Neural progenitor cell (in vitro differentiated cells): ENCODE measurements around the gene PRDX5. TPM values are rescaled to one million over a fixed set of nuclear protein-coding genes. Genes with fewer than 3 reads are reported as not detected.

ENCODE experiments used
- DNase-seq: peaks from one replicate; pipeline ENCODE4 v3.0.0-alpha.2; 2016; ENCODE audit warnings: low spot score
- H2AFZ ChIP-seq: fragments of 200-600 bp; sonication (generic); replicated peaks from 2 replicates; pipeline ENCODE4 v1.6.1; 2016; ENCODE audit warnings: antibody characterized with exemption
- H3F3A ChIP-seq: fragments of 200-600 bp; sonication (generic); 2 replicates; pipeline ENCODE4 v1.6.1; 2016; ENCODE audit warnings: antibody characterized with exemption, low read depth
- H3K27ac ChIP-seq: fragments of 200-600 bp; sonication (generic); 2 replicates; pipeline ENCODE4 v1.5.1; 2016; ENCODE audit warnings: mild to moderate bottlenecking
- H3K27me3 ChIP-seq: fragments of 200-600 bp; sonication (generic); 2 replicates; pipeline ENCODE4 v1.6.1; 2016; ENCODE audit warnings: mild to moderate bottlenecking, moderate library complexity
- H3K36me3 ChIP-seq: fragments of 200-600 bp; sonication (generic); 2 replicates; pipeline ENCODE4 v1.5.1; 2016
- H3K4me1 ChIP-seq: fragments of 200-600 bp; sonication (generic); 2 replicates; pipeline ENCODE4 v1.6.1; 2016; ENCODE audit warnings: mixed run types
- H3K4me2 ChIP-seq: fragments of 200-600 bp; sonication (generic); 2 replicates; pipeline ENCODE4 v1.6.1; 2016
- H3K4me3 ChIP-seq: fragments of 200-600 bp; sonication (generic); 2 replicates; pipeline ENCODE4 v1.5.1; 2016
- H3K79me2 ChIP-seq: fragments of 200-600 bp; sonication (generic); 2 replicates; pipeline ENCODE4 v1.6.1; 2016; ENCODE audit warnings: low read depth
- H3K9ac ChIP-seq: fragments of 200-600 bp; sonication (generic); 2 replicates; pipeline ENCODE4 v1.6.1; 2016
- H3K9me3 ChIP-seq: fragments of 200-600 bp; sonication (generic); 2 replicates; pipeline ENCODE4 v1.5.1; 2016; ENCODE audit warnings: low read depth
- H4K20me1 ChIP-seq: fragments of 200-600 bp; sonication (generic); 2 replicates; pipeline ENCODE4 v1.6.1; 2016; ENCODE audit warnings: low read depth
- H3K27ac Mint-ChIP-seq: 3 replicates; pipeline ENCODE4 v1.8.0; 2021; ENCODE audit warnings: mixed read lengths
- H3K27me3 Mint-ChIP-seq: 2 replicates; pipeline ENCODE4 v1.8.0; 2022; ENCODE audit warnings: low read depth, mild to moderate bottlenecking, inconsistent platforms, moderate library complexity, mixed read lengths; ENCODE audit not compliant: insufficient read depth
- H3K36me3 Mint-ChIP-seq: 3 replicates; pipeline ENCODE4 v1.8.0; 2021; ENCODE audit warnings: mixed read lengths
- H3K4me1 Mint-ChIP-seq: 3 replicates; pipeline ENCODE4 v1.8.0; 2021; ENCODE audit warnings: mixed read lengths
- H3K4me3 Mint-ChIP-seq: 3 replicates; pipeline ENCODE4 v1.8.0; 2021; ENCODE audit warnings: mild to moderate bottlenecking, moderate library complexity, mixed read lengths
- H3K9me3 Mint-ChIP-seq: 3 replicates; pipeline ENCODE4 v1.8.0; 2020; ENCODE audit warnings: mixed read lengths
- CTCF ChIP-seq: fragments of 200-600 bp; sonication (generic); IDR thresholded peaks from 2 replicates; pipeline ENCODE4 v1.5.1; 2017; ENCODE audit warnings: antibody characterized with exemption, mild to moderate bottlenecking
- EZH2 ChIP-seq: fragments of 200-600 bp; sonication (generic); IDR thresholded peaks from 2 replicates; pipeline ENCODE4 v1.6.1; 2017; ENCODE audit warnings: antibody characterized with exemption, mild to moderate bottlenecking, moderate library complexity
- EZH2phosphoT487 ChIP-seq: fragments of 200-600 bp; sonication (generic); IDR thresholded peaks from 2 replicates; pipeline ENCODE4 v1.6.1; 2017; ENCODE audit warnings: antibody characterized with exemption
- total RNA-seq: library from RNA; depleted of rRNA; stranded (reverse); fragments of >200 nt; gene quantifications from 2 replicates; pipeline ENCODE4 v1.2.3, GENCODE V29; 2015; ENCODE audit warnings: low replicate concordance

PRDX5 gene
- total RNA-seq, 1 donor from 2014 or later: 111 TPM

GRCh38 chr11:64349404-64349803 is 31.5 kb downstream of the PRDX5 start:
- H3K9me3 ChIP-seq: no peaks in the 10 kb centered on the region
- H3K4me1 Mint-ChIP-seq: peaks cover 25% of the 10 kb centered on the region
- peaks cover 4% of the 10 kb centered on the region for H3K27me3 Mint-ChIP-seq
- DNase-seq: no peak
- peaks cover 3% of the 10 kb centered on the region for H3F3A ChIP-seq
- H3K27me3 ChIP-seq: no peaks in the 10 kb centered on the region
- H3K36me3 ChIP-seq: no peaks in the 10 kb centered on the region
- no peak overlapping the region for H3K9ac ChIP-seq
- no peaks in the 10 kb centered on the region for H3K36me3 Mint-ChIP-seq
- no peak overlapping the region for H3K27ac Mint-ChIP-seq
- no peaks in the 10 kb centered on the region for H3K9me3 Mint-ChIP-seq
- H3K4me3 Mint-ChIP-seq: no peak overlapping the region
- no peaks in the 10 kb centered on the region for H3K79me2 ChIP-seq
- H4K20me1 ChIP-seq: no peaks in the 10 kb centered on the region
- H3K27ac ChIP-seq: no peak overlapping the region
- H3K4me3 ChIP-seq: no peak overlapping the region
- no peak overlapping the region for H3K4me2 ChIP-seq
- H3K4me1 ChIP-seq: peaks cover 7% of the 10 kb centered on the region
- no peak overlapping the region for H2AFZ ChIP-seq
- TF ChIP-seq CTCF: no peak
- no peak for TF ChIP-seq EZH2phosphoT487
- no peak for TF ChIP-seq EZH2

GRCh38 chr11:64351136-64351631 is 33.3 kb downstream of the PRDX5 start:
- TF ChIP-seq CTCF (no peak), EZH2phosphoT487 (no peak), EZH2 (no peak)
- no peaks in the 10 kb centered on the region for H3K27me3 ChIP-seq
- no peaks in the 10 kb centered on the region for H3K36me3 ChIP-seq
- H2AFZ ChIP-seq: no peak overlapping the region
- no peak for DNase-seq
- Mint-ChIP-seq H3K27me3 (peaks cover 6% of the 10 kb centered on the region), H3K27ac (no peak overlapping the region), H3K9me3 (no peaks in the 10 kb centered on the region), H3K4me3 (no peak overlapping the region), H3K36me3 (no peaks in the 10 kb centered on the region), H3K4me1 (peaks cover 31% of the 10 kb centered on the region)
- peaks cover 14% of the 10 kb centered on the region for H3K4me1 ChIP-seq
- H3K4me2 ChIP-seq: no peak overlapping the region
- H3K4me3 ChIP-seq: no peak overlapping the region
- H4K20me1 ChIP-seq: no peaks in the 10 kb centered on the region
- no peaks in the 10 kb centered on the region for H3K79me2 ChIP-seq
- no peaks in the 10 kb centered on the region for H3K9me3 ChIP-seq
- no peak overlapping the region for H3K27ac ChIP-seq
- no peak overlapping the region for H3K9ac ChIP-seq
- peaks cover 14% of the 10 kb centered on the region for H3F3A ChIP-seq

- TF ChIP-seq EZH2: no peak
- no peak for TF ChIP-seq CTCF
- TF ChIP-seq EZH2phosphoT487: no peak
- Mint-ChIP-seq H3K36me3 (no peaks in the 10 kb centered on the region), H3K4me1 (peaks cover 33% of the 10 kb centered on the region), H3K27ac (no peak overlapping the region), H3K4me3 (no peak overlapping the region), H3K9me3 (no peaks in the 10 kb centered on the region), H3K27me3 (peaks cover 6% of the 10 kb centered on the region)
- Histone ChIP-seq H3K9me3 (no peaks in the 10 kb centered on the region), H3K4me3 (no peak overlapping the region), H3K4me1 (peaks cover 20% of the 10 kb centered on the region), H4K20me1 (no peaks in the 10 kb centered on the region), H2AFZ (no peak overlapping the region), H3K4me2 (no peak overlapping the region), H3K36me3 (no peaks in the 10 kb centered on the region), H3K27me3 (no peaks in the 10 kb centered on the region), H3K27ac (no peak overlapping the region), H3F3A (peaks cover 22% of the 10 kb centered on the region), H3K79me2 (no peaks in the 10 kb centered on the region), H3K9ac (no peak overlapping the region)
- DNase-seq: no peak
Measured at GRCh38 chr11:64352099-64352994, 34.4 kb downstream of the PRDX5 start.
